Measurements from ENCODE around the gene TMEM63A.

The TMEM63A gene

GRCh38 chr1:225853441-225853840 is 28.7 kb downstream of the TMEM63A start:
- no peak for DNase-seq (ENCODE audit: extremely low read depth, low read depth)
- TF ChIP-seq CTCF (IDR thresholded peaks at IDR 0.05; ENCODE audit: low read depth, low read length): no peak

GRCh38 chr1:225852413-225853124 is 29.6 kb downstream of the TMEM63A start:
- no peak for DNase-seq (ENCODE audit: extremely low read depth, low read depth)
- no peak for TF ChIP-seq CTCF (IDR thresholded peaks at IDR 0.05; ENCODE audit: low read depth, low read length)

GRCh38 chr1:225851805-225852204 is 30.4 kb downstream of the TMEM63A start:
- no peak for TF ChIP-seq CTCF (IDR thresholded peaks at IDR 0.05; ENCODE audit: low read depth, low read length)

GRCh38 chr1:225850370-225850769 is 31.8 kb downstream of the TMEM63A start:
- no peak for TF ChIP-seq CTCF (IDR thresholded peaks at IDR 0.05; ENCODE audit: low read depth, low read length)
- DNase-seq (ENCODE audit: extremely low read depth, low read depth): no peak

More at GRCh38 chr1:225851805-225852204, 30.4 kb downstream of the TMEM63A start:
- DNase-seq (ENCODE audit: extremely low read depth, low read depth): no peak

- TF ChIP-seq CTCF (IDR thresholded peaks at IDR 0.05; ENCODE audit: low read depth, low read length): no peak
- DNase-seq (ENCODE audit: extremely low read depth, low read depth): no peak
Observed at GRCh38 chr1:225849925-225850324, 32.3 kb downstream of the TMEM63A start.

- no peak for DNase-seq (ENCODE audit: extremely low read depth, low read depth)
- TF ChIP-seq CTCF (IDR thresholded peaks at IDR 0.05; ENCODE audit: low read depth, low read length): no peak
Observed at GRCh38 chr1:225848030-225848955, 33.9 kb downstream of the TMEM63A start.

GRCh38 chr1:225847610-225848009 is 34.6 kb downstream of the TMEM63A start:
- no peak for DNase-seq (ENCODE audit: extremely low read depth, low read depth)
- no peak for TF ChIP-seq CTCF (IDR thresholded peaks at IDR 0.05; ENCODE audit: low read depth, low read length)
